GM12873 (cell line): ENCODE measurements around the gene CELF4.

Experiments
- TF ChIP-seq, protein P1 (sequence below): IDR thresholded peaks from 2 replicates; pipeline ENCODE4 v1.5.1; 2012; ENCODE audit warnings: low read depth, mild to moderate bottlenecking, moderate library complexity, low read length, control low read depth; ENCODE audit not compliant: insufficient read depth; ENCODE audit errors: missing control alignments

CELF4 gene

DNA sequence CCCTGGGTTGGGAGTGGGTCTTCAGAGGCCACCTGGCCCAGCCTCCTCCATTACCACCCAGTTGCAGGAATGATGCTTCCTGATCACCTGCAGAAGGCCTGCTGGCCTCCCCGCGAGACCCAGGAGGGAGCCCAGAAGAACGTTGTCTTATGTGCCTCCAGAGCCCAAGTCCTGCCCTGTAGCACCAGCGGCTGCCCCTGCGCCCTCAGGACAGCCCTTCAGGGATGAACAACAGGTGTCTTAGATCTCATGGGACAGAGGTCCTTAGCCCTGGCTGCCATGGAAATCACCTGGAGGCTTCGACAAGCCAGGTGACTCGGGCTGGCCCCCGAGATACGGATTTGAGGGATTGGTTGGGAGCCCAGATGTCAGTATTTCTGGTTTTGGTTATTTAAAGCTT is 278.8 kb downstream of the CELF4 start:
- TF ChIP-seq, protein P1, sequence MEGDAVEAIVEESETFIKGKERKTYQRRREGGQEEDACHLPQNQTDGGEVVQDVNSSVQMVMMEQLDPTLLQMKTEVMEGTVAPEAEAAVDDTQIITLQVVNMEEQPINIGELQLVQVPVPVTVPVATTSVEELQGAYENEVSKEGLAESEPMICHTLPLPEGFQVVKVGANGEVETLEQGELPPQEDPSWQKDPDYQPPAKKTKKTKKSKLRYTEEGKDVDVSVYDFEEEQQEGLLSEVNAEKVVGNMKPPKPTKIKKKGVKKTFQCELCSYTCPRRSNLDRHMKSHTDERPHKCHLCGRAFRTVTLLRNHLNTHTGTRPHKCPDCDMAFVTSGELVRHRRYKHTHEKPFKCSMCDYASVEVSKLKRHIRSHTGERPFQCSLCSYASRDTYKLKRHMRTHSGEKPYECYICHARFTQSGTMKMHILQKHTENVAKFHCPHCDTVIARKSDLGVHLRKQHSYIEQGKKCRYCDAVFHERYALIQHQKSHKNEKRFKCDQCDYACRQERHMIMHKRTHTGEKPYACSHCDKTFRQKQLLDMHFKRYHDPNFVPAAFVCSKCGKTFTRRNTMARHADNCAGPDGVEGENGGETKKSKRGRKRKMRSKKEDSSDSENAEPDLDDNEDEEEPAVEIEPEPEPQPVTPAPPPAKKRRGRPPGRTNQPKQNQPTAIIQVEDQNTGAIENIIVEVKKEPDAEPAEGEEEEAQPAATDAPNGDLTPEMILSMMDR: no peak

DNA sequence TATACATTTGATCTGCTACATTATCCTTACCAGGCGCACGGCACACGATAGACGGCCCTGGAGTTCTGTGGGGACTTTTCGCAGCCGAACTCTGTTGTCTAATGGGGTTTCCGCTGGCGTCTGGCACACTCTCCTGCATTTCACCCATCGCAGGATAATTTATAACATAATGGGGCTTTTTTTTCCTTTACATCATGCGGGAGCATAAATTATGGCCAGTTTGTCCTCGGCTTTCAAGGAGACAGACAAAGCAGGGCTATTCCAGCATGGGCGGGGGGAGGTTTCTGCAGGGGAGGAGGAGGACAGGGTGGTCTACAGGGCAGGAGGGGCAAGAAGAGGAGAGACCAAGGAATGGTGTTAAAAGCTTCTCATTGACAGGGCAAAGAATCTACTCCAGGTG is 279.8 kb downstream of the CELF4 start:
- TF ChIP-seq, protein P1: no peak

DNA sequence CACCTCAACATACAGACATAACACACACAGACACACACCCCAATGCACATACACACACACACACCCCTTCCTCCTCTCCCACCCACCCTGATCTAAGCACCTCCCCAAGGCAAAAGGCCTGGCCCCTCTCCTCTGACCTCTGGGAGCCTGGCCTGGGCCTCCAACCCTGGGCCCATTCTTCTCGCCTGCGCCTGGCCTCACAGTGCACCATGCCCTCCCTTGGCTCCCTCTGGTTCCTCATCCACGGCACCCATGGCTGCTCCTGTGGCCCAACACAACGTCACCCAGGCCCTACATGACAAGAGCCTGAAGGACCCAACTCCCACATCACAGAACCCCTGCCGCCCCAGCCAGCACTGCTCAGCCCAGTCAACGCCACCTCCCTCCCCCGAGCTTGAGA is 281.3 kb downstream of the CELF4 start:
- TF ChIP-seq, protein P1: no peak

DNA sequence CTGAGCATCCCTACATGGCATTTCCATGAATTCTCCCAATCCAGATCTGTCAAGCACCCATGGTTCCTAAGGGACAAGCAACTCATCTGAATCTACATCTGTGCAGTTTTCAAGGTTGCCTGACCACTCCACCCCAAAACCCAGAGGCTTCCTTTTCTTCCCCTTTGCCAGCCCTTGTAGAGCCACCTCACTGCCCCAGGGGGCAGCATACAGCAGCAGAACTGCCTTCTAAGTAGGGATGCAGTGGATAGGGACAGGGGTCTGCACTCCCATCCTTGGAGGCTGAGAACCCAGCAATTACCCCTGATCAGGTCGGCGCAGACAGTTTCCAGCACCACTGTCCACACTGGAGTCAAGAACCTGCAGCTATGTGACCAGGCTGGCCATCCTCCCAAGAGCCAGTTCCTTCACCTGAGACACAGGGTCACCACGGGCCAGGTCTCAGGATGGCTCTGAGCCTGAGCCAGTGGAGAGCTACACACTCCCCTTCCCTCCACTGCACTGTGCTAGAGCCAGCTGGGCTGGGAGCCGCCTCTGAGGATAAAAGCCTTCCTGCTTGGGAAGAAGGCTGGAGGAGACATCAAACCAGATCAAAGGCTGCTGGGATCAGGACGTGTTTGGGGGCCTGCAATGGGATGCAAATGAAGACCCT is 283.1 kb downstream of the CELF4 start:
- TF ChIP-seq, protein P1: peak; percentile 57

DNA sequence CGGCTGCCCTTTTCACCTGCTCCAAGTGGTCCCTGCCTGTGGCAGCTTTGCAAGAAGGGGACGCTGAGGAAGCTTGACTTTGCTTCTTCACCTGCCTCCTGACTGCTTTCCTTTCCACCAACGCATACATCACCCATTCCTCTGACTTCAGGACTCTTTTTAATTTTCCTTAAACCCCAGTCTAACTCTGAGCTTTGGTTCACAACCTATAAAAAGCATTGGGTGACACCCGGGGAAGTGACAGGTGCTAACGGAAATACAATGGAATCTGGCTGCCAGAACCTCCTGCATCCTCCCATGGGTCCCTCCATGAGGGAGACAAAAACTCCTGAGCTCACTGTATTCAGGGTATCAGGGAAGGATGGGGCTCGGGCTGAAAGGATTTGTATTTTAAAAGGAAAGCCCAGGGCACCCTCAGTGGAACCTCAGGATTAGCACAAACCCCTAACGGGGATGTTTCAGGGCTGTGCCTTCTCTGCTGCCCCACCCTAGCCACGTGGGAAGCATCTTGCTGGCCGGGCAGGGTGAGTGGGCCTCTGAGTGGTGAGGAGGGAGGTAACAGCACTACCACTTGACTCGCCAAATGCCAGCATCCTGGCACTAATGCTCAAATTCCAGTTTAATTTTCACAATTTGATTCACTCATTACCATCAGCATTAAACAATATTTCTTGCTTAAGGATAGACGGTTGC is 284.8 kb downstream of the CELF4 start:
- TF ChIP-seq, protein P1: no peak

DNA sequence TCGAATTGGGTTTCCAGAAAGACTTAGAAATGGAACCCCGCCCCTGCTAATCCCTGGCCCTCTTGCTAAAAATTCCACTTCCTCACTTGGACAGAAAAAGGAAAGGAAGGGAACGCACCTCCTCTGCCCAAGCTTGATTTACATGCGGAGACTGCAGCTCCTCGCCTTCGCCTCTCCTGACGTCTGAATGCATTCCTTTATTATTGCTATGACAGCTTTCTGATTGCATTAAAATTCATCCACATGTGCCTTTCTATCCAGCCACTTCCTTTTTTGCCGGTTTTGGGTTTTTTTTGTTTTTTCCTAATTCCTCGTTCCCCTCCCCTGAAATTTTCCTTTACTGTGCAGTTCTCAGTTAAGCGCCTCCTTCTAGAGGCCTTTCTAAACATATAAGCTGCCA is 287.8 kb downstream of the CELF4 start:
- TF ChIP-seq, protein P1: no peak

DNA sequence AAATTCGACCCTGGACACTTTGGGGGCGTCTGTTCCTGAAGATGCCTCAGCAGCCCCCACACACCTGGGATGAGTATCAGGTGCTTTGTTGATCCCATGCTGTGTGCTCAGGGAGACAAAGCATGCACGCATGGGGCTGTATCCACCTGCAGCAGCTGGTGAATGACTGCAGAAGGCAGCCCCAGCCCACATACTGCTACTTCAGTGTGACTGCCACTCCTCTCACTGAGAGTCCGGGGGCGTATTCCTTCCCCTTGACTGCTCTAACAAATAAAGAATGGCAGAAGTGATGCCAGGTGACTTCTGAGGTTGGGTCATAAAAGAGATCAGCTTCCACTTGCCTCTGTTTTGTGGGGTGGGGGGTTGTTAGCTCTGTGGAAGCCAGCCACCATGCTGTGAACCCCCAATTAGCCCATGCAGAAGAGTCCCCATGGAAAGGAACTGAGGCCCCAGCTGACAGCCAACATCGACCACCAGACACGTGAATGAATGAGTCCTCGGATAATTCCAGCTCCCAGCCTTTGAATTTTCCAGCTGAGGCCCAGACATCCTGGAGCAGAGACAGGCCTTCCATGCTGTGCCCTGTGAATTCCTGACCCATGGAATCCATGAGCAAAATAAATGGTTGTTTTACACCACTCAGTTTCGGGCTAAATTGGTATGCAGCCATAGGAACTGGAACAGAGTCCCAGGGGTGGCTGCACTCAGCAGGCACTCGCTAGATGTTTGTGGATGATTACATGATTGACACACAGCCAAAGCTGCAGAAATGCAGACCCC is 289.3 kb downstream of the CELF4 start:
- TF ChIP-seq, protein P1: no peak
